Skin epidermis (tissue), 12 donors: ENCODE data around the gene PSMB5.

ENCODE experiments used
- H3K27ac ChIP-seq, 21 experiments: fragments of 200-600 bp; sonication (generic) in 11 of 21; one replicate each; pipeline ENCODE4 v1.5.0; 2020; ENCODE audit warnings: mild to moderate bottlenecking in 3 of 21, inconsistent platforms in 2 of 21, moderate library complexity in 2 of 21
- H3K4me3 ChIP-seq, 7 experiments: fragments of 200-600 bp; sonication (generic) in 2 of 7; one replicate each; pipeline ENCODE4 v1.5.0; 2020; ENCODE audit warnings: inconsistent platforms in 2 of 7, mild to moderate bottlenecking in 2 of 7, moderate library complexity in 1 of 7

Gene PSMB5

DNA sequence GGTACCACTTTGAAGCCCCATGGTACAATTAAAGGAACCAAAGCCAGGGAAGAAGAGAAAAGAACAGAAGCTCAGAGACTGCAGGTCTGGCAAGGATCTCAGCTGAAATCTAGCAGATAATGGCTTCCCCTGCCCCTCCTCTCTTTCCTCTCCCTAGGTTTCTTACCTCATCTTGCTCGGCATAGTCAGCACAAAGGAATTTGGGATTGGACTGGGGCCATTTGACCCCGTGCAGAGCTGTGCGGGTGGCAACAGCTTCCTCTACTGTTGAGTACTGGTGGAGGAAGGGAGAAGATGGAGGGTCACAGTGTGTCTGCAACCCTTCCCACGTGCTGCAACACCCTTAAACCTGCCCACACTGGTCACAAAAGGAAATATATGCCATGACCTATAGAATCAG is 27.3 kb upstream of the PSMB5 start:
- H3K27ac ChIP-seq, result peak overlapping the region in 2 of 21 experiments; percentile 17 to 40
- no peak overlapping the region for H3K4me3 ChIP-seq

DNA sequence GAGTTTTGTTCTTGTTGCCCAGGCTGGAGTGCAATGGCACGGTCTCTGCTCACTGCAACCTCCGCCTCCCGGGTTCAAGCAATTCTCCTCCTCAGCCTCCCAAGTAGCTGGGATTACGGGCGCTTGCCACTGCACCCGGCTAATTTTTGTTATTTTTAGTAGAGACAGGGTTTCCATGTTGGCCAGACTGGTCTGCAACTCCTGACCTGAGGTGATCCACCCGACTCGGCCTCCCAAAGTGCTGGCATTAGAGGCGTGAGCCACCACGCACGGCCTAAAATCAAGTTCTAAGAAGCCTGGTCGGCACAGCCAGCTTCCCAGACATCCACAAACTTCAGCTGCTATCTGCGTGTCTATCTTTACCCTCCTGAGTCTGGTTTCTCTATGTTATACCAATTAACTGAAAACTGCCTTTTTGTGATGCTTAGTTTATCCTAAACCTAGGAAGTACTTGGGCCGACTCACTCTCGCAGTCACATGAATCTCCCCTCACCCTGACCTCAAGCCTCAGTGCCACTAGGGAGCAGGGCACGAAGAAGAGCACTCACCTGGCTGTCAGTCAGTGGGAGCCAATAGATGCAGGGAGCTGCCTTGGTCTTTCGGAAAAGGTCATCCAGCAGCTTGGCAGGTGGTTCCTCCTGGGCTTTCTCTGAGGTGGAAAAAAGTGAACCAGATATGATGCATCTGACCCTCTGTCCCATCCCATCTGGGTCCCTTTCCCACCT is 26.0 kb upstream of the PSMB5 start:
- peak overlapping the region in 1 of 21 experiments; percentile 7 for H3K27ac ChIP-seq

DNA sequence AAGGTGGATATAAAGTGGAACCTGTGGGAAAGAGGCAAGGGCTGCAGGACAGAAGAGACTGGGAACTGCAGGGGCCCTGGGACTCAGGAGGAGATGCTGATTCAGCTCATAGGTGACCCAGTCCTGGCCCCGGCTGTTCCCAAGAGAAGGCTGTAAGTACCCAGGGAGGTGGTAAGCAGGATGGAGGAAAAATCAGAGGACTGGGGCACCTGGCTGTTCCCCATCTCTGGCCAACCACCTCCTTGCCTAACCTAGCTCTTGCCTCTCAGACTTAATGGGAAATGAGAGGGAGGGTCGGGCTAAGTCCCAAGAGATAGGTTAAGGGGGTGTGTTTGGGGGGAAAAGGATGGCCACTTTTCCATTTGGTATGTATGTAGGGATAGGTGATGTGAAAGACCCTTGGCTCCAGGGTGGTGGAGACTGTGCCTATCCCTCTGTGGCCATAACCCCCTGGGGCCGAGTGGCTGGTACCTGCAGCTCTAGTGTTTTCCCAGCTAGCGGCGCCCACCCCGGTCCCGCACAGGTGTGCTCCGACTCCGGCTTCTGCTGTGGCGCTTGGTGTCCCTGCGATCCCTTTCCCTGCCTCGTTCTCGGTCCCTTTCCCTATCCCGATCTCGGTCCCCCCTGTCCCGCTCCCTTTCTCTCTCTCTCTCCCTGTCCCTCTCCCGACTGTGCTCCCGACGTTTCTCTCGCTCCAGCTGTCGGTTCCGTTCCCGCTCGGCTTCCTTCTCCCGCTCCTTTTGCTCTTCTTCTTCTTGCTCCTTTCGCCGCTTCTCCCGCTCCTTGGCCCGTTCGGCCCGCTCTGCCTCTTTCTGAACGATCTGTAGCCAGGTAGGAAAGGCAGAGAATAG is 24.2 kb upstream of the PSMB5 start:
- Histone ChIP-seq H3K4me3 (no peak overlapping the region), H3K27ac (peak overlapping the region in 1 of 21 experiments; percentile 65)

More for the DNA sequence above, 26.0 kb upstream of the PSMB5 start:
- H3K4me3 ChIP-seq, result no peak overlapping the region

DNA sequence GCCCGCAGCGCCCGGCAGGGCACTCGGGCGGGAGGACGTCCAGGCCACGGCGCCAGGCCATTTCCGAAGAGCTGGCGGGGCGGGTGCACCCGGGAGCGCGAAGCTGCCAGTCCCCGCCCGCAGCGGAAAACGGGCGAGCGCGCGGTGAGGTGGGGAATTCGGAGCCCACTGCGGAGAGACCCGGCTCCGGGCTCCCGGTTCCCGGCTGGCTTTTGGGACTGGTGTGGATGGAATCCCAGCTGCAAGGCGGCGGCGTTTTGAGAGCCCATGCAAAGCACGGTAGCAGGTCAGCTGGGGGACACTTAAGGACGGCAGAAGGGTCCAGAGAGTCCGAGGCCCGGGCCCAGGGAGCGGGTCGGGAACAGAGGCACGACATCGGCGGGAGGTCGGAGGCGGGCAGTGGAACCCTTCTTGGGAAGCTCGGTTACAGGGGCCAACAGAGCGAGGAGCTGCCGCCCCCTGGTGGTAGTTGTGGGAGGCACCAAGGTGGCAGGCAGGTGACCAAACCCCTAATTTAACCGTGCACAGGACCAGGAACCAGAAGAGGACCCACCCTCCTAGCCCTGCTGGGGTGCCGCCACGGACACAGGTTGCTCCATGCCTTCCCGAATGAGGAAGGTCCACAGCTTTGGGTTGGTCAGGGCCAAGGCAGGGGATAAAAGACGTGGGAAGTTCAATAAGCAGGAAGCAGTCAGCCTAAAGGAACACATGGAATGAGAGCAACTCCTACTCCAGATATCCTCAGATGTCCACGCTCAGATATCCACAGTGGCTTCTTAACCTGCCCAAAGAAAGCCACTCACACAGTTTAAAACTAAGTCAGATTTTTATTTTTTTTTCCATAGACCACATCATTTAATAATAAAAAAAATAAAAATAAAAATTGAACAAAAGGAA is 23.3 kb upstream of the PSMB5 start:
- peak overlapping the region in 14 of 21 experiments; percentile 9 to 79 (median 56) for H3K27ac ChIP-seq
- peak overlapping the region; percentile 58 to 77 (median 62) for H3K4me3 ChIP-seq

DNA sequence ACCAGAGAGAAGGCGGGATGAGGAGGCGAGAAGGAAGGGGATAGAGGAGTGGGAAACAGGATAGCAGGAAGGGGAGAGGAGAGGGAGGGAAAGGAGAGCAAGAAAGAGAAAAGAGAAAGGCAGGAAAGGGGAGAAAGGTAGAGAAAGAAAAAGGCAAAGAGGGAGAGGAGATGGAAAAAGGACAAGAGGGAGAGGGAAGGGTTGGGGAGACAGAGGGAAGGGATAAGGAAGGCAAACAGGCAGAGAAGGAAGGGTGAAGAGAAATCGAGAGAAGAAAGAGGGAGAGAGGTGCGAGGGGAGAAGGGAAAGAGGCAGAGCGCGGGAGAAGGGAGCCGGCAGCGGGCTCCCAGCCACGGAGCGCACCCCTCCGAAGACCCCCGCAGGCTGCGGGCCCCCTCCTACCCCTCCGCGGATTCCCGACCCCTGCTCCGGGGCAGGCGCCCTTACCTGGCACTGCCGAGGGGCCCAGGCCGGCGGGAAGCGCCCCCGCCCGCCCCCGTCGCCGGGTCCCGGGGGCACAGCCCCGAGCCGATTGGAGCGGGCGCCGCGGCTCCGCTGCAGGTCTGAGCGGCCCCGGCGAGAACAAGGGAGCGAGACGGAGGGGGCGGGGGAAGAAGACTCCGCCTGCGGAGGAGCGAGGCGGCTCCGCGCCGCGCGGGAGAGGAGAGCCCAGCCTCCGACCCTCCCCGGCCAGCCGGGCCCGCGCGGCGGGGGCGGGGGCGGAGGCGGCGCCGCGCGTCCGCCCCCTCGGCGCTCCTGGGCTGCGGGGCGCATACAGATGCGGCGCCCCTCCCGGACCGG is 22.5 kb upstream of the PSMB5 start, which contains the start of gene CDH24:
Gene CDH24, minus strand, starts transcription at position 565 of the 801 bp plus-strand sequence. CDS start 1,787 bp downstream, outside the sequence.
- peak within 1 kb of the TSS in 17 of 21 experiments; percentile 9 to 80 (median 59) for H3K27ac ChIP-seq
- peak within 1 kb of the TSS; percentile 58 to 77 (median 62) for H3K4me3 ChIP-seq

DNA sequence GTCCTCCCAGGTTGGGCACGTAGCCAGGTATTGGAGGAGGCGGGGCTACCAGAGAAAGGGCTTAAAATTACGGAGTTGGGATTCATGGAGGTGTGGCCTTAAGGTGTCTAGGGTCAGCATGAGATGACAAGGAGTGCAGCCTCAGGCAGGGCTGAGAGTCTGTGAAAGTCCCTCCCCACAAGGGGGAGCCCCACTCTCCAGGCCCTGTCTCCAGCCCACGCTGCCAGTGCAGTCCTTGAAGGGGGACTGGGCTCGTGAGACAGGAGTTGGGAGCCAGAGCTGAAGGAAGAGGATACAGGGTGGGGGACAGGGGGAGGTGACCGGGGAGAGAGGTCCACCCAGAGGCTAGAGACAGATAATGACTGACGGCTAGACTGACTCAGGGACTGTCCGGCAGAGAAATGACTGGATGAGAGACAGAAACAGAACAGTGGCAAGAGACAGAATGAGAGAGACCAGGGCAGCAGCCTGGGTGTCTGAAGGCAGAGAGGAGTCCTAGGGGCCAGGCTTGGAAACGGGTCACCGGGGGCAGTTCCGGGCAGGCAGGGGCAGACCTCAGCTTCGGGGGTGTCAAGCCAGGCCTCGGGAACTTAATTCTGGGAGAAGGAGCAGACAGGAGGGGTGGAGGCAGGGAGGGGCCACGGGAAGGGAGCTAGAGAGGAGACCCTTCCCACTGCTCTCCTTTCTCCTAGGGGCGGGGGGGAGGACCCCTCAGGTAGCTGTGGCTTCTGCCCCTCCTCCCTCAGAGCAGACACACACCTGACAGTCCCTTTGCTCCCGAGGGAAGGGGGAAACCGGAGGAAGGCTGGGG is 21.6 kb upstream of the PSMB5 start:
- Histone ChIP-seq H3K4me3 (peak overlapping the region in 6 of 7 experiments; percentile 58 to 77 (median 62)), H3K27ac (peak overlapping the region in 3 of 21 experiments; percentile 32 to 70 (median 62))

DNA sequence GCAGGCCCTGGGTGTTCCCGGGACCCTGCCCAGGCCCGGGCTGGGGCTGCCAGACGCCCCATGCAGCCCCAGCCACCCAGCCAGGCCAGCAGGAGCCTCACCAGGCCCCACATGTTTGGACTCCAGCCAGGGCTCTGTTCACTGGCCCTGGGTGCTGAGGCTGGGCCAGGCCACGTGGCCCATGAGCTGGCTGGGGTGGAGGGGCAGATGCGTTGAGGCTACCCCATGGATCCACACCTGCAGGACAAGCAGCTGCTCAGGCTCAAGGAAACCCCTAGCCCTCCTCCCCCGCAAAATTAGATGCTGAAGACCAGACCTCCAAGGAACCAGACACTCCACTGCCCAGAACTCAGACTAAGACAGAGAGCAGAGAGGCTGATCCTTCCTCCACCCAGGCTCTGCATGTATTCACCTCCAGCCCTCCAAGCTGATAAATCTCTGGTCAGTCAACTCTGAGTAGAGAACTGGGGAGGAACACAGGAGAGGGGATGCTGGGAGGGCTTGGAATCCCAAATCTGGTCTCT is 21.0 kb upstream of the PSMB5 start:
- no peak overlapping the region for H3K27ac ChIP-seq
- H3K4me3 ChIP-seq, result no peak overlapping the region

DNA sequence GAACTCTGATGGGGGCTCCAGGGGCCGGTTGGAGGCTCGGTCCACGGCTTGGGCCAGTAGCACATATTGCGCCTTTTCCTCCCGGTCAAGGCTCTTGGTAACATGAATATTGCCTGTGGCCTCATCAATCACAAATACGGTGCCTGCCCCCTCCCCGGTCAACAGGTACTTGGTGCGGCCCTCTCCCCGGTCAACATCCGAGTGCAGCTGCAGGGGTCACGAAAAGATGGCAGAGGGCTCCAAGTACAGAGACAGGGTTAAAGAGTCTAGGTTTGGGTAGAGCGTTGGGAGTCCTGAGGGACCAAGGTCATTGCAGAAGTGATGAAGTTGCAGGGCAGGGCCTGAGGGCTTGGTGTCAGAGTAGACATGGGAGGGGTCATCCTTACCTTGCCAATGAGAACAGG is 20.4 kb upstream of the PSMB5 start:
- H3K4me3 ChIP-seq, result no peak overlapping the region
- H3K27ac ChIP-seq, result no peak overlapping the region

DNA sequence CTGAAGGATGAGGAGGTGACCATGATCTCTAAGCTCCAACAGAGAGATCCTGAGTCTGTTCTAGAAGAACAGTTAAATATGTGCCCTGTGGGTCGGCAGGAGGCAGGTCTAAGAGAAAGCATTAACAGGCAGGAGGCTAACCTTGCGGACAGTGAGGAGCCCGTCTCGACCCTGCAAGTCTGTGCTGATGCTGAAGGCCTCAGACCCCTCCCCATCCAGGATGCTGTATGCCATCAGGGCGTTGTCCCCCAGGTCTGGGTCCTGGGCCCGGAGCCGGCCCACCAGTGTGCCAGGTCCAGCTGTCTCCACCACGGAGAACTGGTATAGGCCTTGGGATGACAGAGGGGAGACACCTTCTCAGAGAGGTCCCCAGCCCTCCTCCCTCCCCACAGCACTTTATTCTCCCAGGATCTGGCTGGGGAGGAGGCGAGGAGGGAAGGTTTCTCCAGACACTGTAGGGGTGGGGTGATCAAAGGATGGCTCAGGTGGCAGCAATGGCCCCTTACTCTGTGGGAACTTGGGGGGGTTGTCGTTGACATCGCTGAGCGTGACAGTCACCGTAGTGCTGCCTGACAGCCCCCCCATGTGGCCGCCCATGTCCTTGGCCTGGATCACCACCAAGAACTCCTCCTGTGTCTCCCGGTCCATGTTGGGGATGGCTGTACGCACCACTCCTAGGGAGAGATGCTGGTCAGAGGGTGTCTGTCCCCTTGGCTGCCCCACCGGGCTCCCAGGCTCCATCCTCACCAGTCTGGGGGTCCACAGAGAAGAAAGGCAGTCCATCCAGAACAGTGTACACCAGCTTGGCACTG is 19.5 kb upstream of the PSMB5 start:
- H3K4me3 ChIP-seq, result no peak overlapping the region
- no peak overlapping the region for H3K27ac ChIP-seq

DNA sequence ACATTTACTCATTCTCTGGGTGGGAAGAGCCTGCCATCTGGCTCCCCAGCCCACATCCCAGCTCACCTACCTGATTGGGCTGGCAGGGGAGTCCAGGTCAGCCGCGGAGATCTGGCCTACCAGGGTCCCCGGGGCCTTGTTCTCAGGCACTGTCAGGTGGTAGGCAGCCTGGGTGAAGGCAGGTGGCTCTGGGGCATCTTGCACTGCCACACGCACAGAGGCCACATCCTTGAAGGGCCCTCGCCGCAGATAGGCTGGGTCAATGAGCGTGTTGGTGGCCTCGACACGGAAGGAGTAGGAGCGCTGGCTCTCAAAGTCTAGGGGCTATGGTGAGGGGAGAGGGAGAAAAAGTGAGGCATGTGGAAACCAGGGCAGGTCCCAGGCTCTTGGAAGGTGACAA is 18.7 kb upstream of the PSMB5 start:
- Histone ChIP-seq H3K27ac (no peak overlapping the region), H3K4me3 (no peak overlapping the region)

DNA sequence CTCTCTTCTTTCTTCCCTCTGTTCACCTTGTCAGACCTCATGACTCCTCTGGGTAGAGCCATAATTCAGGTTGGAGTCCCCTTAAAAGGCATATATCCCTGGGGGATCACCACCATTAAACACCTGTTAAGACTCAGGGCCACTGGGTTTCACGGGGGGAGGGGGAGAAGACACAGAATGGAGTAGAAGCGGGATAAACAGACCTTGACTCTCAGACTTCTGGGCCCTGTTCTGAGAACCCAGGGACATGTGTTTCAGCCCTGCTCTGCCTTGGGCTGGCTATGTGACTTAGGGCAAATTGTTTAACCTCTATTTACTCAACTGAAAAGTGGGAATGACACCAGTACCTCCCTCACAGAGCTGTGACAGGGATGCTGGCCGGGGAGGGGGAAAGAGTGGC is 18.0 kb upstream of the PSMB5 start:
- Histone ChIP-seq H3K27ac (no peak overlapping the region), H3K4me3 (no peak overlapping the region)

DNA sequence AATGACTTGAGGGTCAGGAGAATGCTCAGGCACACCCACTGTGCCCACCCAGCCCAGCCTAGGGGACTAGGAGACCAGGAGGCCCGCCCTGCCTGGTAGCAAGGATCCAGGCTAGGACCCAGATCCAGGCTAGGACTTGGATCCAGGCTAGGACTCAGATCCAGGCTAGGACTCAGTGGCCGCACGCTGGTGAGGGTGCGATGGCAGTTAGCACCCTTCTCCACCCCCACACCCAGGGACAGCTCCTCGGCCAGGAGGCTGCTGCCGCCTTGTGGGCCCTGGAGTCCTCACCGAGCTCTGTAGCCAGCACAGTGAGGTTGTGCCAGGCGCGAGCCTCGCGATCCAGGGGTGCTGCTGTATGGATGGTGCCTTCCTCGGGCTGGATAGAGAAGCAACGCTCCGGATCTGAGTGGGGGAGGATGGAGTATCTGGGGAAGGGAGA is 17.5 kb upstream of the PSMB5 start:
- Histone ChIP-seq H3K4me3 (no peak overlapping the region), H3K27ac (no peak overlapping the region)

DNA sequence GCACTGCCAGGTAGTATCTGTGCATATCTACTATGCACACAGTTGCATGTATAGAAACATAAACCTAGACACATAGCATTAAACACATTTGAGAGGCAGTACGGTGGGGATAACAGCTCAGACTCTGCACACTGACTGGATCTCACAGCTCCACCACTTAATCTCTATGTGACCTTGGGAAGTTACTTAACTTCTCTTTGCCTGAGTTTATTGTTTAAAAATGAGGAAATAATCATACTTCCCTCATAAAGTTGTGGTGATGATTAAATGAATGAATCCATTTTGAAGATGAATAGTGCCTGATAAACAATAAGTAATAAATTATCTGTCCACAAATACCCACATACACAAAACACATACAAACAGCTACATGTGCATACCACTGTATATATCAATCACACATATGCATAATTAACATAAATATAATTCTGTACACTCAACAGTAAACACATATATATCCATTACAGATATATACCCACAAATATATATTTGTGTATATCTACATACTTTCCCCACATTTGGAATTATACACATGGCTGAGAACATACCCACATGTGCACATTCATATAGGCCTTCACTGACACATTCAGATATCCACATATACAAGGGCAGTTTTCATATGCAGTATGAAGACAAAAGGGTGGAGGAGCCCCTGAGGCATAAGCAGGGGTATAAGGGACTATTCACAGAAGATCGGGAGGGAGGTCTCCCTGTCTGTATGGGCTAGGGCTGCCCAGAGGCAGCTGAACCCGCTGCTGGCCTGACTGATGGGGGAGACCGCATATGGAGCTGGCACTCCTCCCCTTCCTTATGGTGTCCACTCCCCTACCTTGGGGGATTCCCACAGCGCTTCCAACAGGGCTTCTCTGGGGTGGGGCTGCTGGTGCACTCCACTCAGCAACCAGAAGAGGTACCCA is 16.7 kb upstream of the PSMB5 start:
- no peak overlapping the region for H3K27ac ChIP-seq
- H3K4me3 ChIP-seq, result no peak overlapping the region

DNA sequence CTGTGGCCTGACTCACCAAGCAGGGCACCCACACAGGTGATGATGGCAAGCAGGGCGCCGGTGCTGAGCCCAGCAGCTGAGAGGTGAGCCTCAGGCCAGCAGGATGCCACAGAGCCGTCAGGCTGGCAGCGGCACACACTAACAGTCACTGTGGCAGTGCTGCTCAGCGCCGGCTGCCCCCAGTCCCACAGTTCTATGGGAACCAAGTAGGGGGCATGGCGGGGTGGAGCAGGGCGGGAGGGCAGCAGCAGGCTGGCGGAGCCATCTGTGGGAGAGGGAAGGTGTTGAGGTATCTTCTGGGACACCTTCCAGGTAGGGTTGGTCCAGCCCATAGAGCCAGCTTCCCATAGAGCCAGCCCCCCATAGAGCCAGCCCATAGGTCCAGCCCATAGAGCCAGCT is 14.3 kb upstream of the PSMB5 start:
- H3K4me3 ChIP-seq, result no peak overlapping the region
- H3K27ac ChIP-seq, result no peak overlapping the region

DNA sequence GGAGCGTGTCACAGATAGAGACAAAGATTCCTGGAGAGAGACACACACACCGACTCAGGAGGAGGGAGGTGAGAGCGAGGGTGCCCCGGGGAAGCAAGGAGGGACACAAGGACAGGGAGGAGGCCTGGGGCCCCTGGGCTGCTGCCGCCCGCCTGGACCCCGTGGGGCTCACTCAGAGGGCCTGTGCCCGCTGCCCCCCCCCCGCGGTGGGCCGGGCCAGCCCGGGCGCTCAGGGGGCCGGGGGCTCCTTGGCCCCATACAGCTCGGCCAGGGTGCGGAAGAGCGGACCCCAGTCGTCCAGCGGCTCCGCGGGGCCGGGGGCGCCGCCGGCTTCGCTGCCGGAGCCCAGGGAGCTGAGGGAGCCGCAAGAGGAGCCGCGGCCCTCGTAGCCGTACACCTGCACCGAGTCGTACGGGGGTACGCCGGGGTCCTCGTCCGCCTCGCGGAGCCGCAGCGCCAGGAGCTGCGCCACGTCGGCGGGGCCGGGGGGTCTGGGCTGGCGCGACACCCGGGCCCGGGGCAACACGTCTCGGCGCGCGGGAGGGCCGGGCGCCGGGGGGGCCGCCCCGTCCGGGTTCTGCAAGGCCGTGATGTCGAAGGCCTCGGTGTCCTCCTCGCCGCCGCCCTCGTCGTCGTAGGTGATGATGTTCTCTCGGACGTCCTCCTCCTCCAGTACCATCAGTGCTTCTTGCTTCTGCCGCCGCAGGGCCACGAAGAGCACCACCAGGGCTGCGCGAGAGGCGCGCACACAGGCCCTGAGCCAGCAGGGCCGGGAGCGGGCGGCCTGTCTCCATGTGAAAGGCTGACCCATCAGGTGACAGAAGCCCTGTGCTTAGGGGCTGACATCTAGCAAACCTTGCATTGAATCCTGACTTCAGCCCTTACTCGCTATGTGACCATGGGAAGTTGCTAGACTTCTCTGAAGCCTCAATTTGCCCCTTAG is 13.3 kb upstream of the PSMB5 start:
- peak overlapping the region in 3 of 21 experiments; percentile 5 to 40 (median 14) for H3K27ac ChIP-seq

More for the DNA sequence above, 13.3 kb upstream of the PSMB5 start:
- no peak overlapping the region for H3K4me3 ChIP-seq
